ENCODE measurements around the gene HLA-DOB.

Gene HLA-DOB

DNA sequence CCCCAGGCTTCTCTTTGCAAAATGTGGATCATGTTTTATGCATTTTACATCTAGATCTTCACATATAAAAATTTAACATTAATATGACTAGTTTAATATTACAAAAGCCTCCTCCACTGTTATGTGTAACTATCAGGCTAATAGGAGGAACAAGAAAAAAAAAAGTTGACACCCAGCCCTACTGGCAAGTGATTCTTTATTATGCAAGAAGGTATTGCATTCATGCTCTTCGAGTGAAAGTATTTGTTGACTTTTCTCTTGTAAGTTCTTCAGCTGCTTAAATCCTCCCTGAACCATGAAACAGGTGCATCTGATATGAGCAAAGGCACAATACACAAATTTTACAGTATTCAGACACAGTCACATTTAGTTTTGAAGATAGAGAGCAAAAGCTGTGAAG, 52.8 kb downstream of the HLA-DOB start:
- Histone ChIP-seq H3K4me3 (ENCODE audit: low read depth, low read length) (no peak overlapping the region), H3K4me1 (no peaks in the 10 kb centered on the region), H3K36me3 (no peaks in the 10 kb centered on the region), H3K27me3 (peaks cover 59% of the 10 kb centered on the region), H3K9me3 (no peaks in the 10 kb centered on the region)
- no peak for TF ChIP-seq CTCF (IDR thresholded peaks at IDR 0.05; ENCODE audit: low read depth, low read length)
- DNase-seq, result no peak

- no peak for DNase-seq
- TF ChIP-seq CTCF (IDR thresholded peaks at IDR 0.05; ENCODE audit: low read depth, low read length), result no peak
- Histone ChIP-seq H3K36me3 (no peaks in the 10 kb centered on the region), H3K27me3 (peaks cover 60% of the 10 kb centered on the region), H3K4me1 (no peaks in the 10 kb centered on the region), H3K4me3 (ENCODE audit: low read depth, low read length) (no peak within 1 kb of the TSS), H3K9me3 (no peaks in the 10 kb centered on the region)
Observed at GRCh38 chr6:32763421-32763820, 53.4 kb downstream of the HLA-DOB start, which contains the start of gene HLA-DQB2. Gene HLA-DQB2, minus strand, starts transcription at chr6:32763532. Its CDS starts 62 bp downstream, at chr6:32763470.
